Measurements from ENCODE around the gene CEBPE. TPM values are rescaled to one million over a fixed set of nuclear protein-coding genes. Genes with fewer than 3 reads are reported as not detected.

CEBPE gene
- total and polyA plus RNA-seq, 2 experiments from 2014 or later = not detected

DNA sequence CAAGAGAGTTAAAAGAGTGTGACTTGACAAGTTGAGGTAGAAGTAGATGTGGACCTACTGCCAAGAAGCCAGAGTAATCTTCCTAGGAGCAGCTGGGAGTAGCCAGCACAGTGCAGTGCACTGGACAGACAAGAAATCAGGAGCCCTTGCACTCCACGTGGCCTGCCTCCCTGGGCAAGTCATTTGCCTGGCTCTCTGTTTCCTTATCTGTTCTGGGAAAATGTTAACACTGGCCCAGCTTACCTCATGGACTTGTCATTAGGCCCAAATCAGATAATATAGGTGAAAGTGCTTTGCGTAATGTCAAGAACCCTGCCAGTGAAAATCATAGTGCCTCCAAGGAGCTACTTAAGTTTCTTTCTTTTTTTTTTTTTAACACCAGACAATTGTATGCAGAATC is 45.2 kb upstream of the CEBPE start:
- H3K4me3 ChIP-seq = no peak overlapping the region
- 77 to 91% methylated on average over 2 of the region's 2 CpGs for WGBS, 2 experiments (ENCODE audit: low coverage in 1 of 2, low lambda C conversion rate in 2 of 2, missing lambda C conversion rate in 2 of 2)
- in situ Hi-C loops (cut with MboI) = no loop called here
- H3K79me2 ChIP-seq (ENCODE audit: insufficient read depth) = no peaks in the 10 kb centered on the region
- H3F3A ChIP-seq (ENCODE audit: insufficient read depth) = no peaks in the 10 kb centered on the region
- no peak overlapping the region for H3K27ac ChIP-seq
- no peaks in the 10 kb centered on the region for H3K27me3 ChIP-seq (replicated peaks; ENCODE audit: insufficient read depth)
- no peaks in the 10 kb centered on the region for H3K36me3 ChIP-seq (ENCODE audit: low read depth)
- no peaks in the 10 kb centered on the region for H3K9me2 ChIP-seq (ENCODE audit: insufficient read depth)
- TF ChIP-seq EZH2phosphoT487 (IDR thresholded peaks at IDR 0.05; ENCODE audit: insufficient read depth, low read depth) = no peak
- TF ChIP-seq EZH2 (IDR thresholded peaks at IDR 0.05; ENCODE audit: insufficient read depth, poor library complexity, severe bottlenecking) = no peak
- H3K4me2 ChIP-seq (ENCODE audit: unreplicated experiment) = no peak overlapping the region
- no peaks in the 10 kb centered on the region for H4K20me1 ChIP-seq (ENCODE audit: insufficient read depth)
- DNase-seq = no peak
- H2AFZ ChIP-seq = no peak overlapping the region
- H3K4me1 ChIP-seq (ENCODE audit: insufficient read depth) = peaks cover 9% of the 10 kb centered on the region
- no peaks in the 10 kb centered on the region for H3K9me3 ChIP-seq (ENCODE audit: low read depth)
- no peak overlapping the region for H3K9ac ChIP-seq

DNA sequence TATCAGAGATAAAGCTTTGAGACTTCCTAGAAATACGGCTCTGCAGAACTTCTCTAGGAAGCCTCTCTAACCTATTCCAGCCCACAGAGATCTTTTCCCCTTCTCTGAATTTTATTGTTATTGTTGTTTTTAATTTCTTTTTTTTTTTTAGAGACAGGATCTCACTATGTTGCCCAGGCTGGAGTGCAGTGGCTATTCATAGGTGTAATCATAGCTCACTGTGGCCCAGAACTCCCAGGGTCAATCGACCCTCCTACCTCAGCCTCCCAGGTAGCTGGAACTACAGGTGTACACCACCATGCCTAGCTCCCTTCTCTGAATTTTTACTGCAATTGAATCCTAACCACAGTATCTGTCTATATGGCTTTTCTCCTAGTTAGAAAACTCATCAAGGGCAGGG is 44.8 kb upstream of the CEBPE start:
- Histone ChIP-seq H3K4me3 (no peak overlapping the region), H3K36me3 (ENCODE audit: low read depth) (no peaks in the 10 kb centered on the region), H3F3A (ENCODE audit: insufficient read depth) (no peaks in the 10 kb centered on the region), H4K20me1 (ENCODE audit: insufficient read depth) (no peaks in the 10 kb centered on the region), H3K79me2 (ENCODE audit: insufficient read depth) (no peaks in the 10 kb centered on the region), H3K9ac (no peak overlapping the region), H3K27me3 (replicated peaks; ENCODE audit: insufficient read depth) (no peaks in the 10 kb centered on the region), H3K4me2 (ENCODE audit: unreplicated experiment) (no peak overlapping the region), H3K9me2 (ENCODE audit: insufficient read depth) (no peaks in the 10 kb centered on the region), H3K27ac (no peak overlapping the region), H3K9me3 (ENCODE audit: low read depth) (no peaks in the 10 kb centered on the region), H2AFZ (no peak overlapping the region), H3K4me1 (ENCODE audit: insufficient read depth) (peaks cover 9% of the 10 kb centered on the region)
- TF ChIP-seq EZH2phosphoT487 (IDR thresholded peaks at IDR 0.05; ENCODE audit: insufficient read depth, low read depth) (no peak), EZH2 (IDR thresholded peaks at IDR 0.05; ENCODE audit: insufficient read depth, poor library complexity, severe bottlenecking) (no peak)
- in situ Hi-C loops (cut with MboI) = no loop called here
- DNase-seq = no peak
- 95 to 97% methylated on average over 2 of the region's 2 CpGs for WGBS, 2 experiments (ENCODE audit: low coverage in 1 of 2, low lambda C conversion rate in 2 of 2, missing lambda C conversion rate in 2 of 2)

DNA sequence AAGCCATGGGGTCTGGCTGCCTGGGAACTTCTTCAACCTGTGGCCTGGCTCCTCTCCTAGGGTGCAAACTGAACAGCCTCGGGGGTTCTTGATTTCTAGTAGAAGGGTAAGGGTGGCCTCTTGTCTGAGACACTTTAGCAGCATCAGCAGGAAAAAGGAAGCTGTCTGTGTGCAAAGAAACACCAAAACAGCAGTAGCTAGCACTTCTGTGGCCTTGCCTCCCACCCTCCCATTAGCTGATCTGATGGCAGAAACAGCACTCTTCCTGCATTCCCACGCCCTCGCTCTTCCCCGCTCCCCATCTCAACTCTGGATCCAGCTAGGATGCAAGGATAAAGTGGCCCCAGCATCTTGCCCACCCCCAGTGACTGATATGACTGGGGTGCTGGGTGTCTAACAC is 43.7 kb upstream of the CEBPE start:
- no peaks in the 10 kb centered on the region for H3K79me2 ChIP-seq (ENCODE audit: insufficient read depth)
- H3K27me3 ChIP-seq (replicated peaks; ENCODE audit: insufficient read depth) = no peaks in the 10 kb centered on the region
- H4K20me1 ChIP-seq (ENCODE audit: insufficient read depth) = no peaks in the 10 kb centered on the region
- H3K4me3 ChIP-seq = no peak overlapping the region
- no peak for TF ChIP-seq EZH2 (IDR thresholded peaks at IDR 0.05; ENCODE audit: insufficient read depth, poor library complexity, severe bottlenecking)
- TF ChIP-seq EZH2phosphoT487 (IDR thresholded peaks at IDR 0.05; ENCODE audit: insufficient read depth, low read depth) = no peak
- H3F3A ChIP-seq (ENCODE audit: insufficient read depth) = no peaks in the 10 kb centered on the region
- H3K9me2 ChIP-seq (ENCODE audit: insufficient read depth) = no peaks in the 10 kb centered on the region
- H3K36me3 ChIP-seq (ENCODE audit: low read depth) = no peaks in the 10 kb centered on the region
- H3K9me3 ChIP-seq (ENCODE audit: low read depth) = no peaks in the 10 kb centered on the region
- H3K9ac ChIP-seq = no peak overlapping the region
- in situ Hi-C loops (cut with MboI) = no loop called here
- DNase-seq = no peak
- 88 to 97% methylated on average over 4 of the region's 4 CpGs for WGBS, 2 experiments (ENCODE audit: low coverage in 1 of 2, low lambda C conversion rate in 2 of 2, missing lambda C conversion rate in 2 of 2)
- no peak overlapping the region for H3K27ac ChIP-seq
- no peak overlapping the region for H2AFZ ChIP-seq
- no peak overlapping the region for H3K4me2 ChIP-seq (ENCODE audit: unreplicated experiment)
- H3K4me1 ChIP-seq (ENCODE audit: insufficient read depth) = peaks cover 9% of the 10 kb centered on the region

DNA sequence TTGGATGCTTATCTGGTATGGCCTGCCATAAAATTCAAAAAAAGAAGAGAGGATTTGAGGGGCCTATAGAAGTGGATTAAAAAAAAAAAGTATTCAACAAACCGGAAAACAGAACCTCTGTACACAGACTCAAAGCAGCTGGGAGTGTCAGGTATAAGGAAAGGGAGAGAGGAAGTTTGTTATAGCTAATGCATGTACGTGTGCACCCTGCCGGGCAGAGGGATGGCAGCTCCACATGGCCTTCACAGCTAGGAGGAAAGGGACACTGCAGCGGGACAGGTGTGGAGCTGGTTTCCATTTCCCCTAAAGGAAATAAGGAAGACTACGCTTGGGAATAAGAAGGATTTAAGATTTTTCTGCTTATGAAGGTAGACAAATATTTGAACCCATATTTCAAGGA is 43.0 kb upstream of the CEBPE start:
- WGBS, 2 experiments (ENCODE audit: low coverage in 1 of 2, low lambda C conversion rate in 2 of 2, missing lambda C conversion rate in 2 of 2) = 93 to 97% methylated on average over 5 of the region's 5 CpGs
- DNase-seq = no peak
- TF ChIP-seq EZH2 (IDR thresholded peaks at IDR 0.05; ENCODE audit: insufficient read depth, poor library complexity, severe bottlenecking) (no peak), EZH2phosphoT487 (IDR thresholded peaks at IDR 0.05; ENCODE audit: insufficient read depth, low read depth) (no peak)
- Histone ChIP-seq H4K20me1 (ENCODE audit: insufficient read depth) (no peaks in the 10 kb centered on the region), H3K79me2 (ENCODE audit: insufficient read depth) (no peaks in the 10 kb centered on the region), H3K9ac (no peak overlapping the region), H3K9me2 (ENCODE audit: insufficient read depth) (no peaks in the 10 kb centered on the region), H3F3A (ENCODE audit: insufficient read depth) (no peaks in the 10 kb centered on the region), H3K27ac (no peak overlapping the region), H2AFZ (no peak overlapping the region), H3K9me3 (ENCODE audit: low read depth) (no peaks in the 10 kb centered on the region), H3K36me3 (ENCODE audit: low read depth) (no peaks in the 10 kb centered on the region), H3K4me2 (ENCODE audit: unreplicated experiment) (no peak overlapping the region), H3K27me3 (replicated peaks; ENCODE audit: insufficient read depth) (no peaks in the 10 kb centered on the region), H3K4me1 (ENCODE audit: insufficient read depth) (peaks cover 9% of the 10 kb centered on the region), H3K4me3 (no peak overlapping the region)
- in situ Hi-C loops (cut with MboI) = no loop called here

All from GM23248 (cell line).